Type B pancreatic cell (in vitro differentiated cells): ENCODE measurements around the gene IL9R. TPM values are rescaled to one million over a fixed set of nuclear protein-coding genes. Genes with fewer than 3 reads are reported as not detected.

Source experiments
- DNase-seq: peaks from one replicate; pipeline ENCODE4 v3.0.0; 2021; ENCODE audit warnings: mixed read lengths; ENCODE audit not compliant: unreplicated experiment; ENCODE audit errors: extremely low spot score
- H3K27ac Mint-ChIP-seq: 2 replicates; pipeline ENCODE4 v1.8.0; 2021; ENCODE audit warnings: mild to moderate bottlenecking, mixed read lengths
- H3K27me3 Mint-ChIP-seq: 2 replicates; pipeline ENCODE4 v1.8.0; 2021; ENCODE audit warnings: mixed read lengths
- H3K36me3 Mint-ChIP-seq: 2 replicates; pipeline ENCODE4 v1.8.0; 2021; ENCODE audit warnings: mixed read lengths
- H3K4me1 Mint-ChIP-seq: one replicate; pipeline ENCODE4 v1.8.0; 2021; ENCODE audit warnings: mixed read lengths; ENCODE audit not compliant: unreplicated experiment
- H3K4me3 Mint-ChIP-seq: 2 replicates; pipeline ENCODE4 v1.8.0; 2021; ENCODE audit warnings: mild to moderate bottlenecking, mixed read lengths
- H3K9me3 Mint-ChIP-seq: 2 replicates; pipeline ENCODE4 v1.8.0; 2021; ENCODE audit warnings: mixed read lengths
- long read RNA-seq: library from polyadenylated mRNA; unstranded; transcript quantifications from one replicate; pipeline ENCODE4 v2.0.0, GENCODE V29; 2020
- total RNA-seq: library from RNA; stranded (reverse); gene quantifications from 2 replicates; pipeline ENCODE4 v1.2.1, GENCODE V29; 2021; ENCODE audit warnings: low replicate concordance
- TF ChIP-seq, protein P1 (sequence below): fragments of 200-600 bp; sonication (generic); conservative IDR thresholded peaks from 2 replicates; pipeline ENCODE4 v1.5.0; 2021; ENCODE audit warnings: antibody characterized with exemption, mild to moderate bottlenecking

The IL9R gene, protein sequence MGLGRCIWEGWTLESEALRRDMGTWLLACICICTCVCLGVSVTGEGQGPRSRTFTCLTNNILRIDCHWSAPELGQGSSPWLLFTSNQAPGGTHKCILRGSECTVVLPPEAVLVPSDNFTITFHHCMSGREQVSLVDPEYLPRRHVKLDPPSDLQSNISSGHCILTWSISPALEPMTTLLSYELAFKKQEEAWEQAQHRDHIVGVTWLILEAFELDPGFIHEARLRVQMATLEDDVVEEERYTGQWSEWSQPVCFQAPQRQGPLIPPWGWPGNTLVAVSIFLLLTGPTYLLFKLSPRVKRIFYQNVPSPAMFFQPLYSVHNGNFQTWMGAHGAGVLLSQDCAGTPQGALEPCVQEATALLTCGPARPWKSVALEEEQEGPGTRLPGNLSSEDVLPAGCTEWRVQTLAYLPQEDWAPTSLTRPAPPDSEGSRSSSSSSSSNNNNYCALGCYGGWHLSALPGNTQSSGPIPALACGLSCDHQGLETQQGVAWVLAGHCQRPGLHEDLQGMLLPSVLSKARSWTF
- total RNA-seq: 0.14 TPM in 1 of 2 replicates, not detected in the other
- long read RNA-seq: 0 reads

DNA sequence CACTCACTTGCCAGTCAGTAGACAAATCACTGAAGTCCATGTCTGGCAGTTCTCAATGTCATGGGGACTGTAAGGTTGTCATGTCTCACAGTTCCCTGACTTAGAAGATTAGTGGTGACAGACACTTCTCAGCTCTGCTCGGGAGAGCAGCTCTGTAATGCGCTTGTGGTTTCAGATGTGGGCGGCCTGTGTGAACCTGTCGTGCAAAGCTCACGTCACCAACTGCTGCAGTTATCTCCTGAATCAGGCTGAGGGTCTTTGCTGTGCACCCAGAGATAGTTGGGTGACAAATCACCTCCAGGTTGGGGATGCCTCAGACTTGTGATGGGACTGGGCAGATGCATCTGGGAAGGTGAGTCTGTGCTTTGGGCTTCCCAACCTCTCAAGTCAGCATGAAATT is at the start of gene IL9R:
IL9R (plus strand) TSS at position 261 of the 400 bp plus-strand sequence; CDS start at position 325, 64 bp downstream.
- no peaks in the 10 kb centered on the region for H3K9me3 Mint-ChIP-seq
- H3K27me3 Mint-ChIP-seq: no peaks in the 10 kb centered on the region
- H3K27ac Mint-ChIP-seq: no peak within 1 kb of the TSS
- no peaks in the 10 kb centered on the region for H3K4me1 Mint-ChIP-seq
- TF ChIP-seq, protein P1, sequence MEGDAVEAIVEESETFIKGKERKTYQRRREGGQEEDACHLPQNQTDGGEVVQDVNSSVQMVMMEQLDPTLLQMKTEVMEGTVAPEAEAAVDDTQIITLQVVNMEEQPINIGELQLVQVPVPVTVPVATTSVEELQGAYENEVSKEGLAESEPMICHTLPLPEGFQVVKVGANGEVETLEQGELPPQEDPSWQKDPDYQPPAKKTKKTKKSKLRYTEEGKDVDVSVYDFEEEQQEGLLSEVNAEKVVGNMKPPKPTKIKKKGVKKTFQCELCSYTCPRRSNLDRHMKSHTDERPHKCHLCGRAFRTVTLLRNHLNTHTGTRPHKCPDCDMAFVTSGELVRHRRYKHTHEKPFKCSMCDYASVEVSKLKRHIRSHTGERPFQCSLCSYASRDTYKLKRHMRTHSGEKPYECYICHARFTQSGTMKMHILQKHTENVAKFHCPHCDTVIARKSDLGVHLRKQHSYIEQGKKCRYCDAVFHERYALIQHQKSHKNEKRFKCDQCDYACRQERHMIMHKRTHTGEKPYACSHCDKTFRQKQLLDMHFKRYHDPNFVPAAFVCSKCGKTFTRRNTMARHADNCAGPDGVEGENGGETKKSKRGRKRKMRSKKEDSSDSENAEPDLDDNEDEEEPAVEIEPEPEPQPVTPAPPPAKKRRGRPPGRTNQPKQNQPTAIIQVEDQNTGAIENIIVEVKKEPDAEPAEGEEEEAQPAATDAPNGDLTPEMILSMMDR: no peak
- no peak for DNase-seq
- no peak within 1 kb of the TSS for H3K4me3 Mint-ChIP-seq
- no peaks in the 10 kb centered on the region for H3K36me3 Mint-ChIP-seq

DNA sequence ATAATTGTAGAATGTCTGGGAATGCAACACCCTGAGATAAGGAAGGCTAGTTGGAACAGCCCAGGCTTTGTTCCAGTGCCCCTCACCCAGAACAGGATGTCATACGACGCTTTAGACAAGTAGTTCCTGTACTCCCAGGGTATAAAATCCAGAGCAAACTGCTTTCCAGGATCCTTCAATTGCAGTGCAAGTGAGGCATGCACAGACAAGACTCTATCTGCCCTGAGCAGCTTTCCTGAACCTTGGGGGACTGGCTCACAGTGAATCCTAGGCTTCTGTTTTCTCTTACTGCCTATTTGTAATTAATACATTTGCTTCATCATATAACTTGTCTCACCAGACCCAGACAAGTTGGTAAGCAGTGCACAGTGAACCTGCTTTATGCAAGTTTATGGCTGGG is 48.4 kb upstream of the IL9R start:
- DNase-seq: no peak
- Mint-ChIP-seq H3K4me3 (no peak overlapping the region), H3K4me1 (no peaks in the 10 kb centered on the region), H3K36me3 (no peaks in the 10 kb centered on the region), H3K27me3 (no peaks in the 10 kb centered on the region), H3K9me3 (peaks cover 3% of the 10 kb centered on the region), H3K27ac (no peak overlapping the region)
- TF ChIP-seq, protein P1: no peak

DNA sequence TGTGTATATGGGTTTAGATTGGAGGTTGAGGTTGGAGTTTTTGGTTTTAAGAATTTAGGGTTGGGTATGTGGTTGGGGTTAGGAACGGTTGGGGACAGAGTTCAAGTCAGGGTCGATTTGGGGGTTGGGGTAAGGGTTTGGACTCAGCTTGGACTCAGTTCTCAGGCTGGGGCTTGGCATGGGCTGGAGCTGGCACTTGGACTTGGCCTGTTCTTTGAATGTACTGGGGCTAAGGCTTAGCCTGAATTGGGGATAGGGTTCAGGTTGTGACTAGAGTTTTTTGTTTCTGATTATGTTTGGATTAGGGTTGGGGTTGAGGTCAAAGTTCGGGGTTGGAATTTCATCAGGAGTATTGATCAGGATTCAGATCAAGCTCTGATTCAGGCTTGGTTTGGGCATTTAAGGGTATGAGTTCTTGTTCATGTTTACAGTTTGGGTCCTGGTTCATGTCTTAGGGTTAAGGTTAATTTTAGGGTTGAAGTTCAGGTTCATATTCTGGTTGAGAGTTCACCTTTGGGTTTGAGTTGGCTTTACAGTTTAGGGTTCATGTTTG is 46.2 kb upstream of the IL9R start:
- no peak overlapping the region for H3K27ac Mint-ChIP-seq
- H3K9me3 Mint-ChIP-seq: no peaks in the 10 kb centered on the region
- TF ChIP-seq, protein P1: no peak
- no peaks in the 10 kb centered on the region for H3K27me3 Mint-ChIP-seq
- no peak for DNase-seq
- H3K4me1 Mint-ChIP-seq: no peaks in the 10 kb centered on the region
- H3K4me3 Mint-ChIP-seq: no peak overlapping the region
- H3K36me3 Mint-ChIP-seq: peaks cover 3% of the 10 kb centered on the region

DNA sequence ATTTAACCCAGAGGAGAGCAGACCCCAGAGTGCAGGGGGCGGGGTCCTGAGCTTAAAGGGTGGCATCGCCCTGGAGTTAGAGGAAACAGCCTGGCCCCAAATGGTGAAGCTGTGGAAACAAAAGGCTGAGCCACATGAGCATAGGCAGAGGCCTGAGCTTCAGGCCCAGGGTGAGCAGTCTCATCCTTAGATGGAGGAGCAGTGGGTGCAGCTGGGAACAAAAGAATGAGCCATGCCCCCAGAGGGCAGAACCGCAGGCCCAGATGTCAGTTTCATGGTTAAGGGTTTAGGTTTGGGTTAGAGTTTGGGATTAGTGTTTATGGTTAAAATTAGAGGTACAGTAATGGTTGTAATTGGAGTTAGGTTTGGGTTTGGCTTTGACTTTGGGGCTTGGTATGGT is 44.4 kb upstream of the IL9R start:
- no peak for DNase-seq
- no peak overlapping the region for H3K27ac Mint-ChIP-seq
- H3K9me3 Mint-ChIP-seq: no peaks in the 10 kb centered on the region
- peaks cover 3% of the 10 kb centered on the region for H3K36me3 Mint-ChIP-seq
- no peaks in the 10 kb centered on the region for H3K4me1 Mint-ChIP-seq
- TF ChIP-seq, protein P1: no peak
- H3K27me3 Mint-ChIP-seq: no peaks in the 10 kb centered on the region
- no peak overlapping the region for H3K4me3 Mint-ChIP-seq

DNA sequence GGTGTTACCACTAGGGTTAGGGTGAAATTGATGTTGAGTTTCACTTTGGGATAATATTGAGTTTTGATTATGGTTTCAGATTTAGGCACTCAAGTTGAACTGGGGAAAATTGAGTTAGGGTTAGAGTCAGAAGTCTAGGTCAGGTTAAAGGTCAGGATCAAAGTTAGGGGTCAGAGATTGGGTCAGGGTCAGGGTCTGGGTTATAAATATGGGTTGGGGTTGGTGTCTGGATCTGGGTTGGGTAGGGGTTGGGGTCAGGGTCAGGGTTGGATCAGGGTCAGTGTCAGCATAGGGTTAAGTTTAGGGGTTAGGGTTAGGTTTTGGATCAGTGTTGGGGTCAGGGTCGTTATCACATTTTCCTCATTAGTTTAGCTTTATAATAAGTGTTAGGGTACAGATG is 42.7 kb upstream of the IL9R start:
- H3K27ac Mint-ChIP-seq: no peak overlapping the region
- DNase-seq: no peak
- H3K27me3 Mint-ChIP-seq: no peaks in the 10 kb centered on the region
- H3K4me3 Mint-ChIP-seq: no peak overlapping the region
- H3K36me3 Mint-ChIP-seq: peaks cover 3% of the 10 kb centered on the region
- no peaks in the 10 kb centered on the region for H3K9me3 Mint-ChIP-seq
- H3K4me1 Mint-ChIP-seq: no peaks in the 10 kb centered on the region
- TF ChIP-seq, protein P1: no peak
